GM21447 (cell line): ENCODE results near the gene RAB42.
"Not testable (repeated sequence)": the region's sequence is repeated elsewhere in the genome, so short reads cannot be mapped to it uniquely, and the experiment has no call there.

ENCODE experiments used
- ATAC-seq: cut with Tn5 transposase; IDR thresholded peaks from one replicate; pipeline ENCODE4 v1.9.1; 2021; ENCODE audit not compliant: unreplicated experiment

RAB42 gene, protein sequence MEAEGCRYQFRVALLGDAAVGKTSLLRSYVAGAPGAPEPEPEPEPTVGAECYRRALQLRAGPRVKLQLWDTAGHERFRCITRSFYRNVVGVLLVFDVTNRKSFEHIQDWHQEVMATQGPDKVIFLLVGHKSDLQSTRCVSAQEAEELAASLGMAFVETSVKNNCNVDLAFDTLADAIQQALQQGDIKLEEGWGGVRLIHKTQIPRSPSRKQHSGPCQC

DNA sequence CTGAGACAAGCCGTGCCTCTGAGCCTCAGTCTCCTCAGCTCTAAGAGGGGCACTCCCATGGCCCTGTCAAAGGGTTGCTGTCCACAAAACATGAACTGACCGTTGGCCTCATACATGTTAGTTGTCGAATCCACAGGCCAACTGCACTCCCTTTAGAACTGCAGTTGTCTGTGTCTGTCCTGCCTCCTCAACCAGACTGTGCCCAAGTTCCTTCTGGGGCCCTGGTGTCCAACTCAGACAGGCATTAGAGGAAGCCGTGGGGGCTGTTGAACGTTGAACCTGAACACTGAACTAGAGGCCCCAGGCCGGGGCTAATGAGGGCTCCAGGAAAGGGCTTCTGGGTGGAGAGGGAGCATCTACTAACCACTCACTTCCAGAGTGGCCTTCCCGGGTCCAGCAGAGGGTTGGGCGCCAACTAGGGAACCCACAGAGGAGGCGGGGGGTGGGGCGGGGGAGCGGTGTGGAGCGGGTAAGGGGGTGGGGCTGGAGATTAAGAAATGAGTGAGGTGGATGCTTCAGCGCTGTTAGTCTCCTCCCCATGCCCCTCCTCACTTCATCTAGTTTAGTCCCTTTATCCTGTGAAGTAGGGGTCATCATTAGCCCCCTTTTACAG, at the start of gene RAB42:
RAB42 (plus strand) TSS at position 558 of the 613 bp plus-strand sequence. CDS start 247 bp downstream, outside the sequence.
- peak; percentile 38 for ATAC-seq

DNA sequence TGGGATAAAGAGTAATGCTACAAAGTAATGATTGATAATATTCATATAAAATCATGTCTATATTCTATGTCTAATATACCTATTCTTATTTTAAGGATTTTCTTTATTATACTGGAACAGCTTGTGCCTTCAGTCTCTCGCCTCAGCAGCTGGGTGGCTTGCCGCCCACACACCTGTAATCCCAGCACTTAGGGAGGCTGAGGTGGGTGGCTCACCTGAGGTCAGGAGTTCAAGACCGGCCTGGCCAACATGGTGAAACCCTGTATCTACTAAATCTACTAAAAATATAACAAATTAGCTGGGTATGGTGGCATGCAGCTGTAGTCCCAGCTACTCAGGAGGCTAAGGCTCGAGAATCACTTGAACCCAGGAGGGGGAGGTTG, 46.8 kb upstream of the RAB42 start:
- no peak for ATAC-seq

- ATAC-seq = no peak
Measured at GRCh38 chr1:28548318-28548717, 43.7 kb upstream of the RAB42 start.

GRCh38 chr1:28551381-28551780, 40.7 kb upstream of the RAB42 start:
- no peak for ATAC-seq

GRCh38 chr1:28552758-28553663, 39.1 kb upstream of the RAB42 start, which contains the start of gene TRNAU1AP:
Gene TRNAU1AP (plus strand): TSS chr1:28553085. CDS start chr1:28553111, 26 bp downstream.
- ATAC-seq = peak; percentile 90

DNA sequence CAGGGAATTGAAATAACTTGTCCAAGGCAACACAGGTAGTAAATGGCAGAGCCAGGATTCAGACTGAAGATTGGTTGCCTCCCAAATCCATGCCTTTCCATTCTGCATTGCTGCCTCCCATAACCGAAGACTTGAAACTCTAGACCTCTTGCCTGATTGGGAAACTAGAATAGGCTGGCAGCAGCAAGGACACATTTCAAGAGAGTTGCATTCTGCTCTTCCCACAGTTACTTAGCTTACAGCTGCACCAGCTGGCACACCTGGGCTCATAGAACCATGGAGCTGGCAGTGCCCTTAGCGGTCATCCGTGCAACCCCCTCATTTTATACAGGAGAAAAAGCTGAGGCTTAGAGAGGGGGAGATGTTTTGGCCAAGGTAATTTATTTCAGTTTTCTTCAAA, 31.2 kb upstream of the RAB42 start:
- ATAC-seq = no peak

- ATAC-seq = no peak
Measured at GRCh38 chr1:28564310-28564709, 27.8 kb upstream of the RAB42 start.

- ATAC-seq = no peak
Measured at GRCh38 chr1:28565040-28565439, 27.0 kb upstream of the RAB42 start.

DNA sequence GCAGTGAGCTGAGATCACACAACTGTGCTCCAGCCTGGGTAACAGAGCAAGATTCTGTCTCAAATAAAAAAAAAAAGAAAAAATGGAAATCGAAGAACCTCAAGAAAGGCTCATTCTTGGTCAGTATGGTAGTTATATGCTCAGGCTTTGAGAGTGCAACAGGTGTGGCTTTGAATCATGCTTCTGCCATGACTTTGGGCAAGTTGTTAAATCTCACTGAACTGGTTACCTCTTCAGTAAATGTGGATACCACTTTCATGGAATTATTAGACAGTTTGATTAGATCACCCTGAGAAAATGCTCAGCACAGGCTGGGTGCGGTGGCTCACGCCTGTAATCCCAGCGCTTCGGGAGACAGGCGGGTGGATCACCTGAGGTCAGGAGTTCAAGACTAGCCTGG, 26.3 kb upstream of the RAB42 start:
- no peak for ATAC-seq

GRCh38 chr1:28566931-28567330, 25.1 kb upstream of the RAB42 start:
- ATAC-seq = no peak

- ATAC-seq = no peak
Measured at GRCh38 chr1:28571911-28572310, 20.2 kb upstream of the RAB42 start.

DNA sequence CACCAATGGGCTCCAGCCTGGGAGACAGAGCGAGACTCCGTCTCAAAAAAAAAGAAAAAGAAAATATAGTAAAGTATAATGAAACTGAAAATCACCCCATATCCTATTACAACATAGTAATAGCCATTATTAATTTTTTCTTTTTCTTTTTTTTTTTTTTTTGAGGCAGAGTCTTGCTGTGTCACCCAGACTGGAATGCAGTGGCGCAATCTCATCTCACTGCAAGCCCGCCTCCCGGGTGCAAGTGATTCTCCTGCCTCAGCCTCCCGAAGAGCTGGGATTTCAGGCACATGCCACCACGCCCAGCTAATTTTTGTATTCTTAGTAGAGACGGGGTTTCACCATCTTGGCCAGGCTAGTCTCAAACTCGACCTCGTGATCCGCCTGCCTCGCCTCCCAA, 19.2 kb upstream of the RAB42 start:
- ATAC-seq = not testable (repeated sequence)

DNA sequence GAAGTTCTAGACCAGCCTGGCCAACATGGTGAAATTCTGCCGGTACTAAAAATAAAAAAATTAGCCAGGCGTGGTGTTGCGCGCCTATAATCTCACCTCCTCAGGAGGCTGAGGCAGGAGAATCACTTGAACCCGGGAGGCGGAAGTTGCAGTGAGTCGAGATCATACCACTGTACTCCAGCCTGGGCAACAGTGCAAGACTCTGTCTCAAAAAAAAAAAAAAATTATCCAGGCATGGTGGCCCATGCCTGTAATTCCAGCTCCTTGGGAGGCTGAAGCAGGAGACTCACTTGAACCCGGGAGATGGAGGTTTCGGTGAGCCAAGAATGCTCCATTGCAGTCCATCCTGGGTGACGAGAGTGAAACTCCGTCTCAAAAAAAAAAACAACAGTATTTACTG, 18.5 kb upstream of the RAB42 start:
- ATAC-seq = no peak

- no peak for ATAC-seq
Measured at GRCh38 chr1:28577052-28577678, 14.9 kb upstream of the RAB42 start.

DNA sequence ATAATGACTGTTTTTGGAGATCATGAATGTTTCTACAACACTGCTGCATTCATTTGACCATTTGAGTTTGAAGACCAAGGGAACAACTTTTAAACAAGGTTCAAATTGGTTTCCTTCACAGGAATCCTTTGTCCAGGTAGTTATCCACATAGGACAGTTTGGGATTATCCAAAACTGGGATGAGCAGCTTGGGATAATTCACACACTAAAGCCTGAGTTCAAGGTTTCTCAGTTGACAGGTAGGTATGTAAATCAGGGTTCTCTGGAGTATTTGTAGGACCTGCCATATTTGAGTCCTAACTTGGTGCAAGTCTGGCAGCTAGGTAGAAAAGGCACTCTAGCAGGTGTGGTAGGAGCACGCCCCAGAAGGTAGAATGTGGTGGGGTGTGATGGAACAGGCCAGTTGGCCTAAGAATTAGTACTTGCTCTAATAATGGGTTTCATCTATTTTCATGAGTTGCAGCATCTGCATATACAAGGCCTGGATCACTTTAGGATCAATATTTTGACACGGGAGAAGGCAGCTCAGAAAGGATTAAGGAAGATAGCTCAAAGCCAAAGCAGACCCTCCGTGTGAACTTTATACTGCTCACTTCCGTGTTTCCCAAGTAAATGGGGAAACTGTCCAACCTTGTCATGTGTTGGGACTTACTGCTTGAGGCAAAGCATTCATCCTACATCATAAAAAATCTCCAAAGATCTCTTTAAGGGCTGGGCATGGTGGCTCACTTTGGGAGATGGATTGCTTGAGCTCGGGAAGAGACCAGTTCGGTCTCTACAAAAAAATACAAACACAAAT, 14.1 kb upstream of the RAB42 start:
- ATAC-seq = no peak

DNA sequence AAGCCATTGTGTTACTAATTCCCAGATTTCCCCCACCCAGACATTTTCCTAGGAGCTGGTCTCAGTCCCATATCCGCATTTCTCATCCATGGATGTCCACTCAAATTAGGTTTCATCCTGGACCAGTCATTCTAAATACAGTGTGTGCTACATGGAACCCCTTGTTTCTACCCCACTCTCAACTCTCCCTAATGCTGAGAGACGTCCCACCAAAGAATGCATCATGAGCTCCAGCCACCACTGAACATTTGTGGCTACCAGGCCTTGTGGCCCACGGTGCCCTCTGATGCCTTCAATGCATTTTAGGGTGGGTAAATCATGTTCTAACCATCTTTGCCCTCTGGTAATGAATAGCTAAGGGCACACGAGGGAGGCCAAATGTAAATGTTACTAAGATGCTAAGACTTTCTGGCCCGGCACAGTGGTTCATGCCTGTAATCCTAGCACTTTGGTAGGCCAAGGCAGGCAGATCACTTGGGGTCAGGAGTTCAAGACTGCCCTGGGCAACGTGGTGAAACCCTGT, 13.3 kb upstream of the RAB42 start:
- no peak for ATAC-seq

DNA sequence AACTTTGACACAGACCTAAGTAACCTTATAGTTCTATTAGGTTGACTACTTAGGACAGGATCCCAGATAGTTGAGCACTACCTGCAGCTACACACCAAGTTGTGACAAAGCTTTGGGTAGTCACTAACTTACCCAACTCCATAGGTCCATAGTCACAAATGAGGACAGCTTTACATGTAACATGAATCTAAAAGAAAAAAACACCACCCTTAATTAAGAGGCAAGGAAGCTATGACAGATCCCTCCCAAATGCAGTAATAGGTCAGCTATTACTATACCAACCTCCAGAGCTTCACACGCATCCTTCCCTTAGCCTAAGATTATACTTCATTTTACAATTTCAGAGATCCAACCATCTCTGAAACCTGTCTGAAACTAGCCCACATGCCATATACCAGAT, 12.7 kb upstream of the RAB42 start:
- ATAC-seq = no peak

DNA sequence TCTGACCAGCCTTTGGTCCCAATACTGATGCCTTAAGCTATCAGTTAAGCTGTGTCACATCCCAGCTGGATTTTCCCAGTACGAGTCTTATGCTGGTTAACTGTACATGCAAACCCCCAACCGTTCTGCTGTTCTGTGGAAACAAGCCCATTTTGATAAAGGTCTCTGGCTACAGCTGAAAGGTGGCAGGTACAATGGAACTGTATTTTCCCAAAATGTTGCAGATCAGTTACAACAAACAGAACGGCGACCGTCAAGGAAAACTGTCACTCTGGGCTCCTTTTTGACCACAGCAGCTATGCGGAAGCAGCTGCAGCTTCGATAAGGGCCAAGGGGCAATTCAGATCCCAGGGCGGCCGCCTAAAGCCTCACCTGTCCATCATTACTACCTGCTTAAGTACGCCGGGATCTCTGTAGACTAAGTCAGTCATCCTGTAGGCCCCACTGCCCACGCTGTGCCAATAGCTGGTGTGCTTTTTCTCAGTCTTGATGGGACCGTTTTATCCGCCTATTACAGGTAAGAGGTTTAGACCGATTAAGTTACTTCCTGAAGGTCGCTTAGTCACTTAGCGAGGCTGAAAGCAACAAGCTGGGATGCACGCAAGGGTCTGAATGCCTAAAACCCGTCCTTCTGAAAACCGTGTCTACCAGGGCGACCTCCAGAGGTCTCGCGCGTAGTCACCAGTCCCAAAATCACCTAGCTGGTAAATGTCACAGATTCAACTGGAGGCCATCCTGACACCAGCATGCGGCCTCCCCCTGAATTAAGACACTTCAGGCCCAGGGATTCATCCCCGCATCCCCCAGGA, 11.1 kb upstream of the RAB42 start:
- peak; percentile 14 for ATAC-seq

- ATAC-seq = peak; percentile 66
Measured at GRCh38 chr1:28581531-28582247, 10.4 kb upstream of the RAB42 start.
